ENCODE measurements around the gene PLCD1.

GRCh38 chr3:38027466-38028465 is 1.7 kb downstream of the PLCD1 start:
- TF ChIP-seq ZFP3 (CRISPR knock-in tag; IDR thresholded peaks at IDR 0.05) (no peak), CREB5 (CRISPR knock-in tag; IDR thresholded peaks at IDR 0.05; ENCODE audit: low read depth) (no peak), POU6F1 (CRISPR knock-in tag; IDR thresholded peaks at IDR 0.05; ENCODE audit: borderline replicate concordance, low read depth) (no peak), GLIS3 (CRISPR knock-in tag; IDR thresholded peaks at IDR 0.05) (no peak), TSHZ2 (CRISPR knock-in tag; IDR thresholded peaks at IDR 0.05) (no peak)

Measured in SK-N-SH treated with all-trans-retinoic acid at 6 μM for 48 hours (cell line).